Cardiac fibroblast (primary cell): Measurements from ENCODE around the gene MLLT1.

ENCODE experiments used
- DNase-seq, 2 donors: peaks; one replicate each; pipeline versions ENCODE4 v3.0.0 to v3.0.0-alpha.2; 2010; ENCODE audit warnings: low read depth in 2 of 2
- H3K4me3 ChIP-seq, 2 donors: replicated peaks in 1 of 2; 1 replicate in 1 of 2; 2 replicates in 1 of 2; pipeline ENCODE4 v1.5.1; 2011; ENCODE audit warnings: low read depth in 2 of 2, low read length in 2 of 2, mild to moderate bottlenecking in 2 of 2, moderate library complexity in 1 of 2
- TF ChIP-seq, protein P1 (sequence below): IDR thresholded peaks from one replicate; pipeline ENCODE4 v1.5.1; 2011; ENCODE audit warnings: low read depth, mild to moderate bottlenecking, low read length, inconsistent platforms

The MLLT1 gene

DNA sequence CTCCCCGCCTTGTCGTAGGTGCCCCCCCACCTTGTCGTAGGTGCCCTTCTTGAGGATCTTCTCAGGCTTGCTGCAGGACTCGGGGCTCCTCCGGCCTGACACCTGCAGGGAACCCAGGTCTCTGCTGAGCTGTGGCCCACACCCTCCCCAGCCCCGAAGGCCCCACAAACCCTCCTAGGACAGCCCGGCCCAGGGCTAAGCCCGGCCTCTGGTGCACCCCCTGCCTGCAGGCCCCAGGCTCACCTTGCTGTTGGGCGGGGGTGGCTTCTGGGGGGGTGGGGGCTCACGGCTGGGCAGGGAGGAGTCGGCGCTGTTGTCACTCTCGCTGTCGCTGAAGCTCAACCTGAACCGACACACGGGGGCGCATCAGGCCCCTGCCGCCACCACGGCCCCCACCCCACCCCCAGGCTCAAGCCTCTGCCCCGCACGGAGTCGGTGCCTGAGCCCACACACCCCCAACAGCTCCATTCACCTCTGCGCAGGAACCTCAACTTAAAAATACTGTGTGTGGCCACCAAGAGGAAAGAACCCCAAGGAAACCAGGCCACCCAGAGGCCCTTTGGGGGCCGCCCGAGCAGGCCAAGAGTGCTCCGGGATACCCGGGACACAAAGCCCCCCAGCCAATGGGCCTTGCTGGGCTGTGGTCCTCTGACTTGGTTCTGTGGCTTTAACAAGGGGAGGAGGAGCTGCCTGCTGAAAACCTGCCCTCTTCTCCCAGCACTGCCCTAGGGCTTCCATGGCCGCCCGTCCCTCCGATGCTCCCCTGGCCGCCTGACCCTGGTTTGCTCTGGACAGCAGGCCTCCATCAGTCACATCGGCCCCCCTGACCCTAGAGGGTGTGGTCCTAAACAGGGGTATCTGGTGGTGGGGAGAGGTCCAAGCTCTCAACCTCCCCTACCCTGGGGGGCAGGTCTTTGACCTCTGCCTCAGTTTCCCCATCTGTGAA is 65.8 kb downstream of the MLLT1 start:
- TF ChIP-seq, protein P1, sequence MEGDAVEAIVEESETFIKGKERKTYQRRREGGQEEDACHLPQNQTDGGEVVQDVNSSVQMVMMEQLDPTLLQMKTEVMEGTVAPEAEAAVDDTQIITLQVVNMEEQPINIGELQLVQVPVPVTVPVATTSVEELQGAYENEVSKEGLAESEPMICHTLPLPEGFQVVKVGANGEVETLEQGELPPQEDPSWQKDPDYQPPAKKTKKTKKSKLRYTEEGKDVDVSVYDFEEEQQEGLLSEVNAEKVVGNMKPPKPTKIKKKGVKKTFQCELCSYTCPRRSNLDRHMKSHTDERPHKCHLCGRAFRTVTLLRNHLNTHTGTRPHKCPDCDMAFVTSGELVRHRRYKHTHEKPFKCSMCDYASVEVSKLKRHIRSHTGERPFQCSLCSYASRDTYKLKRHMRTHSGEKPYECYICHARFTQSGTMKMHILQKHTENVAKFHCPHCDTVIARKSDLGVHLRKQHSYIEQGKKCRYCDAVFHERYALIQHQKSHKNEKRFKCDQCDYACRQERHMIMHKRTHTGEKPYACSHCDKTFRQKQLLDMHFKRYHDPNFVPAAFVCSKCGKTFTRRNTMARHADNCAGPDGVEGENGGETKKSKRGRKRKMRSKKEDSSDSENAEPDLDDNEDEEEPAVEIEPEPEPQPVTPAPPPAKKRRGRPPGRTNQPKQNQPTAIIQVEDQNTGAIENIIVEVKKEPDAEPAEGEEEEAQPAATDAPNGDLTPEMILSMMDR: no peak
- no peak for DNase-seq
- H3K4me3 ChIP-seq: no peak overlapping the region

DNA sequence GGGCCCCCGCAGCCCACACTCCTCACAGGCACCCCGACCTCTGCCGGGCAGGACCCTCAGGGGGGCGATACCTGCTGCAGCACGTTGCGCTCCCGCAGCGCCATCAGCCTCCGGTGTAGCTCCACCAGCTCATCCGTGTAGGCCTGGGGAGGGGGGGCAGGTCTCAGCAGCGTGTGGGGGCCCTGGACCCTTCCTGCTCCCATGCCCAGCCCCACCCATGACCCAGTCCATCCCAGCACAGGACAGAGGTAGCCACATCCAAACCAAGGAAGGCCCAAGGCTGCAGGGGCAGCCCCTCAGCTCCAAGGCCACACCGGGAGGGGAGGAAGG is 66.5 kb downstream of the MLLT1 start:
- TF ChIP-seq, protein P1: no peak
- DNase-seq: no peak
- H3K4me3 ChIP-seq: no peak overlapping the region

DNA sequence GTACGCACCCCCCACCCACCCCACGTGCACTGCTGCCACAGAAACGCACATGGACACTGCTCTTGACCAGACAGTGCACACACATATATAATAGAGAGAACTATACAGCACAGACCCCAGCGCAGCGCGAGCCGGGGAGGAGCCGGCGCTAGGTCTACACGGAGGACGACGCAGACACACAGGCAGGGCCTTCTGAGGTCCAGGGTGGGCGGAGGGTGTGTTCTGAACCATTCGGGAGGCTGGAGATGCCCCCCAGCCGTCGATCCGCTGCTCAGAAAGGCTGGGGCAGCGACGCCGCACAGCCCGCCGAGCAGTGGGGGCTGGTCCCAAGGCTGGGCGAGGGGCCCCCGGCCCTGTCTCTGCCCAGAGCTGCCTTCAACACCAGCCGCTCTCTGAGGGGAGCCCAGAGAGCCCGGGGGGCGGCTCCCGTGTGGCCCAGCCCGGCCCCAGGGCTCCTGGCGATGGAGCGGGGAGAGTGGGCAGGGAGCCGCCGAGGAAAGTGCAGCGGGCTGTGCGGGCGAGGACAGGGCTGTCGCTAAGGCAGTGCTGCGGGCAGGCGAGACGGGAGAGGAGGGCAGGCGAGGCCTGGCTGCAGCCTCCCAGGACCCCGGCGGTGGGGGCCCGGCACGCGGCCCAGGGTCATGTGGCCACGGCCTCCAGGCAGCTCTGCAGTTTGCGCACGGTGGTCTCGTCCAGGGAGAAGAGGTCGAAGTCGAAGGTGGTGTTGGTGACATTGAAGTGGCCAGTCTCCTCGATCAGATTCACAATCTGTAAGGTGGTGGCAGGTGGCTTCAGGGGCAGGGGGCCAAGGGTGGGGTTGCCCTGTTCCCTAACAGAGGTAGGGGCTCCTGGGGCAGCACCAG is 67.1 kb downstream of the MLLT1 start:
- H3K4me3 ChIP-seq: no peak overlapping the region
- TF ChIP-seq, protein P1: no peak
- DNase-seq: no peak

DNA sequence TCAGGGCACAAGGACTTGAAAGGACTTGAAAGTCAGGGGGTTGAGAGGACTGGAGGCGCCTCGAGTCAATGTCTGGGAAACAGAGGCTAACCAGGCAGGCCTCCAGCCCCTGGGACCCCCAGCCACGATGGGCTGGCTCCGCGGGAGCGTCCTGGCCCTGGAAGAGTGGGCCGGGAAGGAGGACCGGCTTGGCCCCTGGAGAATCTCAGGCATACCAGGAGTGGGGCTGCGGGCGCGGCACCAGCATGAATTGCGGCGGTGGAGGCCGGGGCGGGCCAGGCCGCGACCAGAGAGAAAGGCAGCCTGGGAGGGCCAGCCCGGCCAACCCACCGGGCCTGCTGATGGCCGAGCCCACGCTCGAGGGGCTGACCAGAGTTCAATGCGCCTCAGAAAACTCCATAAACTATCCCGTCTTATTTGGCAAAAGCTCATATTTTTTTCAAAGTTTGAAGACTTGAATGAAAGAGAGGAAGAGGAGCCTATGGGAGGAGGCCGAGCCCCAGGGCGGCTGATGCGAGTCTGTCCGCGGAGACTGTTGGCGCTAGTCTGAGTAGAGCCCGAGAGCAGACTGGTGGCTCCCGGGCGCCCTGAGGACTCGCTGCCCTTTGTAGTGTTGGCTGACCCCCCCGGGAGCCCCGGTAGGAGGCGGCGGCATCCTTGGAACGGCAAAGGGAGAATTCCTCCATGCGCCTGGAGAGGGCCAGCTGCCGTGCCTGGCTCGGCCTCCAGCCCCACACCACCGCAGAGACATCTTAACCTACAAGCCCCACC is 68.0 kb downstream of the MLLT1 start:
- no peak overlapping the region for H3K4me3 ChIP-seq
- TF ChIP-seq, protein P1: no peak
- DNase-seq: no peak

DNA sequence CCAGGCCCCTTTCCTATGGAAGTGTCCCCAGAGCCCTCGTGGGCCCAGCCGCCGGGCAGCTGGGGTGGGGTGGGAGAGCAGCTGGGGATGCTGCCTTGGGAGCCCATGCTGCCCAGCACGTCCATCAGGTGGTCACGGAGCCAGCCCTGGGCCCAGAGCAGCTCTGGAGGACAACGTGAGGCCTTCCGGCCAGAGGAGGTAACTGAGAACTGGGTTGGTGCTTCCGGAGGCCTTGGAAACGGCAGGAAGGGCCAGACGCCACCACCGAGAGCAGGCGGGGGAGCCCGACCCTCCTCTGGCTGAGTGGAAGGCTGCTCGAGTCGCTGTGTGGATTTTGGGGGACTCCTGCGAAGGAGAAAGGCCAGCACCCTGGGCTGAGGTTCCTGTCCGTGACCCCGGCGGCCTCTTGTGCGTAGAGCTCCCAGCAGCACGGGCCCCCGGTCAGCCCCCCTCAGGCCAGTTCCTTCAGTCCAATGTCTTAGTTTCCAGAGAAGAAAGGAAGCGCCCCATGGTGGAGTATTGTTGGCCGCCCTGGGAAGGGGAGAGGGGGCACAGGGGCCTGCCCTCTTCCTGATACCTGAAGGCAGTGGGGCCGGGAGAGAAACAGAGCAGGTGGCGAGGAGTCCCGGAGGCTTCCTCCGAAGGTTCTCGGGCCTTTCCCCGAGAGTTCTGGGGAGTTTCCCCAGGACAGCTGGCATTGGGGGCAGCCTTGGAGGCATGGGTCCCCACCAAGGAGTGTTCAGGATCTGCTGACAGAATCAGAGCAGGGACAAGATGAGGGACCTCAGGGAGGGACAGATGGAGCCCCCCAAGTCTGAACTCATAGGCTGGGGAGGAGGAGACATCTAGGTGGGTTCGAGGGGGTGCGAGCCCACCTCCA is 68.8 kb downstream of the MLLT1 start:
- H3K4me3 ChIP-seq: no peak overlapping the region
- no peak for DNase-seq
- TF ChIP-seq, protein P1: no peak

DNA sequence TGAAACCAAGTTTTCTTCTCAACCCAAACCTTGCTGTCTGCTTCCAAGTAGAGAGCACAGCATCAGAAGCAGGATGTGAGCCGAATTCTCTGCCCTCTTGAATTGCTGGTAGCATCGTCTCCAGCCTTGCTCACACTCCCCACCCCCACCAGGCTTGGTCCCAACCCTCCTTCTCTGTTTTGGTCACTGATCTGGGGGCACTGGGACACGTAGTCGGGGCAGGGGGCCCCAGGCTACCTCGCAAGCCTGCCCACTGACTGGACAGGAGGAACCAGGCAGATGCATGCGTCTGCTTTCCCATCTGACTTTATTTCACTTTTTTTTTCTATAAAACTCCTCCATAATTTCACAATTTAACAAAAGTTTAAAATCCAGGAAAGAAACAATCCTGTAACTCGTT is 69.7 kb downstream of the MLLT1 start:
- H3K4me3 ChIP-seq: no peak overlapping the region
- TF ChIP-seq, protein P1: no peak
- no peak for DNase-seq
